ENCODE measurements around the gene HSPB7.

- TF ChIP-seq CTCF (IDR thresholded peaks at IDR 0.05; ENCODE audit: low read depth, low read length) (no peak; the same call in 1 of the 2 replicates), EZH2phosphoT487 (IDR thresholded peaks at IDR 0.05; ENCODE audit: low read depth) (no peak)
Measured at GRCh38 chr1:16017461-16018303, at the start of gene HSPB7.

All from OCI-LY3 (cell line).